K562 (cell line): ENCODE measurements around the gene DISC1. TPM values are rescaled to one million over a fixed set of nuclear protein-coding genes. Genes with fewer than 3 reads are reported as not detected.

ENCODE experiments used
- ATF7 ChIP-seq: fragments of 450-650 bp; IDR thresholded peaks from 2 replicates; pipeline ENCODE4 v1.7.1; 2014; ENCODE audit warnings: mild to moderate bottlenecking, moderate library complexity
- CTBP1 ChIP-seq: fragments of 450-650 bp; IDR thresholded peaks from 2 replicates; pipeline ENCODE4 v1.6.1; 2016; ENCODE audit warnings: borderline replicate concordance
- DNMT1 ChIP-seq: fragments of 450-650 bp; IDR thresholded peaks from 2 replicates; pipeline ENCODE4 v1.6.1; 2016; ENCODE audit warnings: antibody characterized with exemption, mild to moderate bottlenecking
- ETV5 ChIP-seq: sonication (generic); formaldehyde crosslinking; IDR thresholded peaks from 2 replicates; pipeline ENCODE4 v1.4.0; 2020; ENCODE audit warnings: low read depth, mild to moderate bottlenecking, missing genetic modification reagents
- KAT8 ChIP-seq: fragments of 450-650 bp; IDR thresholded peaks from 2 replicates; pipeline ENCODE4 v1.6.1; 2016; ENCODE audit warnings: low read depth, mild to moderate bottlenecking
- KDM2B ChIP-seq: fragments of 250-450 bp; sonication (Bioruptor Pico); IDR thresholded peaks from 2 replicates; pipeline ENCODE4 v1.8.0; 2021; ENCODE audit warnings: mild to moderate bottlenecking, moderate library complexity
- LCOR ChIP-seq: sonication (generic); formaldehyde crosslinking; IDR thresholded peaks from 2 replicates; pipeline ENCODE4 v1.8.0; 2022; ENCODE audit warnings: mild to moderate bottlenecking, missing genetic modification reagents
- MECOM ChIP-seq: fragments of 250-450 bp; sonication (Bioruptor Pico); IDR thresholded peaks from 2 replicates; pipeline ENCODE4 v1.8.0; 2022; ENCODE audit warnings: inconsistent platforms
- NCOA1 ChIP-seq: fragments of 450-650 bp; IDR thresholded peaks from 2 replicates; pipeline ENCODE4 v1.6.1; 2016; ENCODE audit warnings: low read depth
- RB1 ChIP-seq: fragments of 450-650 bp; IDR thresholded peaks from 2 replicates; pipeline ENCODE4 v1.6.1; 2017; ENCODE audit warnings: low read depth, mild to moderate bottlenecking
- TAF1 ChIP-seq: IDR thresholded peaks from 2 replicates; pipeline ENCODE4 v1.6.1; 2011; ENCODE audit warnings: mild to moderate bottlenecking, low read length, moderate library complexity; ENCODE audit not compliant: insufficient read depth, control insufficient read depth, severe bottlenecking; ENCODE audit errors: extremely low read depth
- TFAM ChIP-seq: fragments of 250-450 bp; sonication (Bioruptor Pico); conservative IDR thresholded peaks from 2 replicates; pipeline ENCODE4 v1.5.0; 2021; ENCODE audit warnings: mild to moderate bottlenecking, moderate library complexity
- ZKSCAN8 ChIP-seq: fragments of 200-800 bp; sonication (Bioruptor generic); IDR thresholded peaks from 2 replicates; pipeline ENCODE4 v1.6.1; 2016; ENCODE audit warnings: missing genetic modification characterization, missing compliant biosample characterization
- ZNF224 ChIP-seq: sonication (generic); formaldehyde crosslinking; IDR thresholded peaks from 2 replicates; pipeline ENCODE4 v1.8.0; 2022; ENCODE audit warnings: mild to moderate bottlenecking, missing genetic modification reagents
- ZNF23 ChIP-seq: fragments of 250-450 bp; sonication (Bioruptor Pico); IDR thresholded peaks from 2 replicates; pipeline ENCODE4 v1.4.0; 2020; ENCODE audit warnings: mild to moderate bottlenecking
- ZNF764 ChIP-seq: fragments of 250-450 bp; sonication (Bioruptor Pico); IDR thresholded peaks from 2 replicates; pipeline ENCODE4 v1.4.0; 2020; ENCODE audit warnings: low read depth, mild to moderate bottlenecking, moderate library complexity
- polyA plus RNA-seq, 8 experiments: library from polyadenylated mRNA; depleted of rRNA in 4 of 8; stranded (reverse) in 5 of 8; unstranded in 3 of 8; fragments of >200 nt; fragmentation: Nextera tagmentation in 2 of 8; fragmentation: Illumina TruSeq in 1 of 8; extraction: Ambion mirVana in 2 of 8; extraction: Trizol in 1 of 8; gene quantifications; 2 replicates each; pipeline versions ENCODE4 v1.2.1 to v1.2.3, GENCODE V29; 2011 to 2014; ENCODE audit warnings: inconsistent platforms in 1 of 8, missing spikeins in 1 of 8
- total RNA-seq, 7 experiments: library from RNA; depleted of rRNA in 6 of 7; stranded (reverse); fragments of >200 nt in 6 of 7; fragmentation: Illumina TruSeq in 2 of 7; extraction: Trizol in 2 of 7; gene quantifications; 2 replicates each; pipeline versions ENCODE4 v1.2.1 to v1.2.3, GENCODE V29; 2011 to 2021; ENCODE audit warnings: low replicate concordance in 1 of 7
- TF ChIP-seq, protein P1 (sequence below): fragments of 200-800 bp; sonication (Bioruptor generic); IDR thresholded peaks from 2 replicates; pipeline ENCODE4 v1.6.1; 2016; ENCODE audit warnings: missing genetic modification characterization, missing compliant biosample characterization
- TF ChIP-seq, protein P2 (sequence below), 3 experiments: fragments of 200-800 bp in 1 of 3; sonication (Bioruptor generic) in 1 of 3; sonication (generic) in 1 of 3; formaldehyde crosslinking in 1 of 3; IDR thresholded peaks; 2 replicates each; pipeline versions ENCODE4 v1.6.1 to v1.8.0; 2016 to 2022; ENCODE audit warnings: mild to moderate bottlenecking in 2 of 3, missing compliant biosample characterization in 2 of 3, missing genetic modification characterization in 2 of 3, missing genetic modification reagents in 1 of 3
- TF ChIP-seq, protein P3 (sequence below): fragments of 450-650 bp; formaldehyde crosslinking; IDR thresholded peaks from 2 replicates; pipeline ENCODE4 v1.4.0; 2020; ENCODE audit warnings: mild to moderate bottlenecking, moderate library complexity
- TF ChIP-seq, protein P4 (sequence below): fragments of 450-650 bp; formaldehyde crosslinking; IDR thresholded peaks from 2 replicates; pipeline ENCODE4 v1.4.0; 2020; ENCODE audit warnings: mild to moderate bottlenecking

DISC1 gene
- total and polyA plus RNA-seq, 9 of the 15 experiments (the other 6 are each of a cell fraction or from before 2014, with no cell fraction given): 0.01 to 0.11 (median 0.08) TPM; not detected in 1

DNA sequence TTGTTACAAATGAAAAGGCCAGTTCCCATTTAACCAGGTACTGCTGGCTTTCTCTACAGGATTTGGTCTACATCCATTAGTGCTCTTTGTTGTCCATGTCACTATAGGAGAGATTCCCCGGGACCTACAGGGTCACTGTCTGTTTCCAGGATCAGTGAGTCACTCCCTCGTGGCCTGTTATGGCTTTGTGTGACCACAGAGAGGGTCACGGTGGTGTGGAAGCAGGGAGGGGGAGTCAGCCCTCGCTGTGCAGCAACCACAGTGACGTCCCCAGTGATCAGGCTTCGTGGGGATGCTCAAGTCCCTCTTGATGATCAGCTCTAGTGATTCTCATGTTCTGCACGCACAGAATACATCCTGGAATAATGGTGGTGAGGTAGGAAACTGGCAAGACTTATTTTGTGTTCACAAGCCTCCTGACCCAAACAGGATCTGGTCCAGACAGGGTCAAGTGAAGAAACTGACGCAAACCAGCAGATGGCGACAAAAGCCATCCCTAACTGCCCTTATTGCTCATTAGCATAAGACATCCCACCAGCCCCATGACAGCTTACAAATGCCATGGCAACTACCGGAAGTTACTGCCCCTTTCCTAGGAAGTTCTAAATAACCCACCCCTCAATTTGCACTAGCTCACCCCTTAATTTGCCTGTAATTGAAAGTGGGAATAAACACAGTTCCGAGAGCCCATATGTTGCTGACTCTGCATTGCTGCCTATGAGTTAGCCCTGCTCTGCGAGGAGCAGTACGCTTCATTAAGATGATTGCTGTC lies 98.5 kb downstream of the DISC1 start (continued):
- TF ChIP-seq TAF1: no peak
- no peak for TF ChIP-seq MECOM
- no peak for TF ChIP-seq LCOR (CRISPR knock-in tag)
- TF ChIP-seq, protein P1, sequence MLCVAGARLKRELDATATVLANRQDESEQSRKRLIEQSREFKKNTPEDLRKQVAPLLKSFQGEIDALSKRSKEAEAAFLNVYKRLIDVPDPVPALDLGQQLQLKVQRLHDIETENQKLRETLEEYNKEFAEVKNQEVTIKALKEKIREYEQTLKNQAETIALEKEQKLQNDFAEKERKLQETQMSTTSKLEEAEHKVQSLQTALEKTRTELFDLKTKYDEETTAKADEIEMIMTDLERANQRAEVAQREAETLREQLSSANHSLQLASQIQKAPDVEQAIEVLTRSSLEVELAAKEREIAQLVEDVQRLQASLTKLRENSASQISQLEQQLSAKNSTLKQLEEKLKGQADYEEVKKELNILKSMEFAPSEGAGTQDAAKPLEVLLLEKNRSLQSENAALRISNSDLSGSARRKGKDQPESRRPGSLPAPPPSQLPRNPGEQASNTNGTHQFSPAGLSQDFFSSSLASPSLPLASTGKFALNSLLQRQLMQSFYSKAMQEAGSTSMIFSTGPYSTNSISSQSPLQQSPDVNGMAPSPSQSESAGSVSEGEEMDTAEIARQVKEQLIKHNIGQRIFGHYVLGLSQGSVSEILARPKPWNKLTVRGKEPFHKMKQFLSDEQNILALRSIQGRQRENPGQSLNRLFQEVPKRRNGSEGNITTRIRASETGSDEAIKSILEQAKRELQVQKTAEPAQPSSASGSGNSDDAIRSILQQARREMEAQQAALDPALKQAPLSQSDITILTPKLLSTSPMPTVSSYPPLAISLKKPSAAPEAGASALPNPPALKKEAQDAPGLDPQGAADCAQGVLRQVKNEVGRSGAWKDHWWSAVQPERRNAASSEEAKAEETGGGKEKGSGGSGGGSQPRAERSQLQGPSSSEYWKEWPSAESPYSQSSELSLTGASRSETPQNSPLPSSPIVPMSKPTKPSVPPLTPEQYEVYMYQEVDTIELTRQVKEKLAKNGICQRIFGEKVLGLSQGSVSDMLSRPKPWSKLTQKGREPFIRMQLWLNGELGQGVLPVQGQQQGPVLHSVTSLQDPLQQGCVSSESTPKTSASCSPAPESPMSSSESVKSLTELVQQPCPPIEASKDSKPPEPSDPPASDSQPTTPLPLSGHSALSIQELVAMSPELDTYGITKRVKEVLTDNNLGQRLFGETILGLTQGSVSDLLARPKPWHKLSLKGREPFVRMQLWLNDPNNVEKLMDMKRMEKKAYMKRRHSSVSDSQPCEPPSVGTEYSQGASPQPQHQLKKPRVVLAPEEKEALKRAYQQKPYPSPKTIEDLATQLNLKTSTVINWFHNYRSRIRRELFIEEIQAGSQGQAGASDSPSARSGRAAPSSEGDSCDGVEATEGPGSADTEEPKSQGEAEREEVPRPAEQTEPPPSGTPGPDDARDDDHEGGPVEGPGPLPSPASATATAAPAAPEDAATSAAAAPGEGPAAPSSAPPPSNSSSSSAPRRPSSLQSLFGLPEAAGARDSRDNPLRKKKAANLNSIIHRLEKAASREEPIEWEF (CRISPR knock-in tag): no peak
- no peak for TF ChIP-seq DNMT1
- TF ChIP-seq, protein P2, sequence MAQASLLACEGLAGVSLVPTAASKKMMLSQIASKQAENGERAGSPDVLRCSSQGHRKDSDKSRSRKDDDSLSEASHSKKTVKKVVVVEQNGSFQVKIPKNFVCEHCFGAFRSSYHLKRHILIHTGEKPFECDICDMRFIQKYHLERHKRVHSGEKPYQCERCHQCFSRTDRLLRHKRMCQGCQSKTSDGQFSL (CRISPR knock-in tag; IDR thresholded peaks at IDR 0.05): no peak
- TF ChIP-seq, protein P2 (tag; IDR thresholded peaks at IDR 0.05): no peak
- TF ChIP-seq, protein P3, sequence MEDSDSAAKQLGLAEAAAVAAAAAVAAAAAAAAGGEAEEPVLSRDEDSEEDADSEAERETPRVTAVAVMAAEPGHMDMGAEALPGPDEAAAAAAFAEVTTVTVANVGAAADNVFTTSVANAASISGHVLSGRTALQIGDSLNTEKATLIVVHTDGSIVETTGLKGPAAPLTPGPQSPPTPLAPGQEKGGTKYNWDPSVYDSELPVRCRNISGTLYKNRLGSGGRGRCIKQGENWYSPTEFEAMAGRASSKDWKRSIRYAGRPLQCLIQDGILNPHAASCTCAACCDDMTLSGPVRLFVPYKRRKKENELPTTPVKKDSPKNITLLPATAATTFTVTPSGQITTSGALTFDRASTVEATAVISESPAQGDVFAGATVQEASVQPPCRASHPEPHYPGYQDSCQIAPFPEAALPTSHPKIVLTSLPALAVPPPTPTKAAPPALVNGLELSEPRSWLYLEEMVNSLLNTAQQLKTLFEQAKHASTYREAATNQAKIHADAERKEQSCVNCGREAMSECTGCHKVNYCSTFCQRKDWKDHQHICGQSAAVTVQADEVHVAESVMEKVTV: no peak
- no peak for TF ChIP-seq NCOA1
- TF ChIP-seq ZNF764 (CRISPR knock-in tag): no peak
- TF ChIP-seq ZKSCAN8 (CRISPR knock-in tag): no peak
- TF ChIP-seq ATF7: peak; percentile 39; the same call in 1 of the 2 replicates
- no peak for TF ChIP-seq ETV5 (CRISPR knock-in tag)
- no peak for TF ChIP-seq ZNF23 (CRISPR knock-in tag)
- TF ChIP-seq, protein P4, sequence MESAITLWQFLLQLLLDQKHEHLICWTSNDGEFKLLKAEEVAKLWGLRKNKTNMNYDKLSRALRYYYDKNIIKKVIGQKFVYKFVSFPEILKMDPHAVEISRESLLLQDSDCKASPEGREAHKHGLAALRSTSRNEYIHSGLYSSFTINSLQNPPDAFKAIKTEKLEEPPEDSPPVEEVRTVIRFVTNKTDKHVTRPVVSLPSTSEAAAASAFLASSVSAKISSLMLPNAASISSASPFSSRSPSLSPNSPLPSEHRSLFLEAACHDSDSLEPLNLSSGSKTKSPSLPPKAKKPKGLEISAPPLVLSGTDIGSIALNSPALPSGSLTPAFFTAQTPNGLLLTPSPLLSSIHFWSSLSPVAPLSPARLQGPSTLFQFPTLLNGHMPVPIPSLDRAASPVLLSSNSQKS (CRISPR knock-in tag): no peak
- TF ChIP-seq TFAM (CRISPR knock-in tag): no peak
- TF ChIP-seq CTBP1: no peak
- no peak for TF ChIP-seq KAT8
- no peak for TF ChIP-seq KDM2B (CRISPR knock-in tag)
- TF ChIP-seq ZNF224 (CRISPR knock-in tag): no peak
- peak; percentile 53; the same call in 1 of the 2 replicates for TF ChIP-seq RB1
